OCI-LY7 (cell line): Measurements from ENCODE around the gene QKI. TPM values are rescaled to one million over a fixed set of nuclear protein-coding genes. Genes with fewer than 3 reads are reported as not detected.

Experiments
- BruUV-seq: library from RNA; stranded (reverse); fragments of 400-500 nt; replicated peaks from 2 replicates; lab custom pipeline; 2021; lab: Mats Ljungman, UMichigan
- CTCF ChIA-PET: fragments of 300-600 bp; sonication (Branson Sonifier 250); formaldehyde crosslinking; loops from one replicate; lab custom pipeline; 2022; ENCODE audit warnings: antibody characterized with exemption; ENCODE audit not compliant: unreplicated experiment; lab: Charles Lee
- POLR2A ChIA-PET: fragments of 300-600 bp; sonication (Branson Sonifier 250); formaldehyde crosslinking; loops from one replicate; lab custom pipeline; 2022; ENCODE audit warnings: antibody characterized with exemption; lab: Charles Lee
- DNase-seq: peaks from one replicate; pipeline ENCODE4 v3.0.0-alpha.2; 2015; ENCODE audit warnings: low spot score
- H2AFZ ChIP-seq: fragments of 200-600 bp; sonication (generic), shearing (Covaris generic); 2 replicates; pipeline ENCODE4 v1.6.1; 2014; ENCODE audit warnings: mild to moderate bottlenecking, antibody characterized with exemption, low read length, moderate library complexity
- H3K27ac ChIP-seq: fragments of 200-600 bp; sonication (generic); 2 replicates; pipeline ENCODE4 v1.5.1; 2014; ENCODE audit warnings: mixed run types, low read depth, mild to moderate bottlenecking, moderate library complexity, low read length, inconsistent platforms; ENCODE audit not compliant: poor library complexity, severe bottlenecking
- H3K36me3 ChIP-seq: fragments of 200-600 bp; sonication (generic); 2 replicates; pipeline ENCODE4 v1.6.1; 2014; ENCODE audit warnings: mild to moderate bottlenecking, antibody characterized with exemption, low read length, moderate library complexity, mixed read lengths; ENCODE audit not compliant: insufficient read depth
- H3K4me1 ChIP-seq: fragments of 200-600 bp; sonication (generic); 2 replicates; pipeline ENCODE4 v1.5.1; 2014; ENCODE audit warnings: mild to moderate bottlenecking, low read length; ENCODE audit not compliant: insufficient read depth, poor library complexity, severe bottlenecking
- H3K4me2 ChIP-seq: fragments of 200-600 bp; sonication (generic); 2 replicates; pipeline ENCODE4 v1.6.1; 2014; ENCODE audit warnings: mild to moderate bottlenecking, low read length
- H3K4me3 ChIP-seq: fragments of 200-600 bp; sonication (generic); 2 replicates; pipeline ENCODE4 v1.5.1; 2014; ENCODE audit warnings: mild to moderate bottlenecking, low read depth, low read length; ENCODE audit not compliant: poor library complexity, severe bottlenecking
- H3K79me2 ChIP-seq: fragments of 200-600 bp; sonication (generic); 2 replicates; pipeline ENCODE4 v1.6.1; 2016; ENCODE audit warnings: low read depth, mild to moderate bottlenecking, low read length, moderate library complexity, mixed read lengths; ENCODE audit not compliant: insufficient read depth
- H3K9me2 ChIP-seq: fragments of 200-600 bp; sonication (generic); 2 replicates; pipeline ENCODE4 v1.6.1; 2016; ENCODE audit warnings: mild to moderate bottlenecking, low read length, mixed read lengths; ENCODE audit not compliant: insufficient read depth
- H3K9me3 ChIP-seq: fragments of 200-600 bp; sonication (generic); 2 replicates; pipeline ENCODE4 v1.6.1; 2014; ENCODE audit warnings: mild to moderate bottlenecking, mixed run types, low read length, mixed read lengths
- H4K20me1 ChIP-seq: fragments of 200-600 bp; sonication (generic); 2 replicates; pipeline ENCODE4 v1.6.1; 2014; ENCODE audit warnings: mild to moderate bottlenecking, antibody characterized with exemption, low read length, moderate library complexity, mixed read lengths; ENCODE audit not compliant: insufficient read depth
- EZH2phosphoT487 ChIP-seq: fragments of 200-600 bp; sonication (generic); IDR thresholded peaks from 2 replicates; pipeline ENCODE4 v1.6.1; 2018; ENCODE audit warnings: low read depth, borderline replicate concordance, mild to moderate bottlenecking, mixed run types, antibody characterized with exemption, low read length, moderate library complexity, mixed read lengths
- intact Hi-C: fragments of 100-400 bp; cut with micrococcal nuclease; formaldehyde crosslinking; loops from one replicate; pipeline ENCODE4 v1.10.0; 2022; ENCODE audit not compliant: unreplicated experiment
- total RNA-seq, 2 experiments: library from RNA; depleted of rRNA in 1 of 2; stranded (reverse); fragments of >200 nt in 1 of 2; shearing (Covaris generic) in 1 of 2; gene quantifications; 2 replicates each; pipeline ENCODE4 v1.2.3, GENCODE V29; 2014 to 2022
- TF ChIP-seq, protein P1 (sequence below): fragments of 200-600 bp; sonication (generic); conservative IDR thresholded peaks from 2 replicates; pipeline ENCODE4 v1.5.1; 2014; ENCODE audit warnings: mild to moderate bottlenecking, antibody characterized with exemption, low read length, moderate library complexity, mixed read lengths

The QKI gene
- total RNA-seq, 2 experiments from 2014 or later: 55.4 to 74.5 TPM

DNA sequence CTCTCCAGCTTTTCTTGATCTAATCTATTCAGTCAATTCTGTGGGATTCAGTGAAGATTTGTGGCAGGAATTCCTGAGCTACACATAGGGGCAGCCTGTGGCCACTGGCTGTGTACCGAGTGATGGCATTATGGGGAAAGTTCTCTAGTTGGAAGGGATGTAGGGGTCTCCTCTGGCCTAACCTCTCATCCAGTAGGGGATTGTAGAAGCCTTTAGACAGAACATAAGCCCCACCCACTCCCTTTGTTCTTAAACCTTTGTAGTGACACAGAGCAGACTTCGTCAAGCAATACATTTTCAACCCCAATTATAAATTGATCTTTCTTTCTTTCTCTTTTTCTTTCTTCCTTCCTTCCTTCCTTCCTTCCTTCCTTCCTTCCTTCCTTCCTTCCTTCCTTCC, 188.9 kb downstream of the QKI start:
- no peak overlapping the region for H2AFZ ChIP-seq
- H3K4me3 ChIP-seq: no peak overlapping the region
- H3K4me1 ChIP-seq: no peaks in the 10 kb centered on the region
- BruUV-seq: no TSS peak
- POLR2A ChIA-PET: interaction anchor here (0.7 kb wide), 2 partner anchors 24 to 326 kb away, joined by 3 to 4 read pairs; no protein-coding TSS in a partner anchor
- H4K20me1 ChIP-seq: no peaks in the 10 kb centered on the region
- no peak overlapping the region for H3K4me2 ChIP-seq
- H3K9me3 ChIP-seq: no peaks in the 10 kb centered on the region
- CTCF ChIA-PET: interaction anchor here (0.7 kb wide), 1 partner anchor 29 kb away, joined by 3 read pairs; no protein-coding TSS in a partner anchor
- no peak for TF ChIP-seq EZH2phosphoT487
- TF ChIP-seq, protein P1, sequence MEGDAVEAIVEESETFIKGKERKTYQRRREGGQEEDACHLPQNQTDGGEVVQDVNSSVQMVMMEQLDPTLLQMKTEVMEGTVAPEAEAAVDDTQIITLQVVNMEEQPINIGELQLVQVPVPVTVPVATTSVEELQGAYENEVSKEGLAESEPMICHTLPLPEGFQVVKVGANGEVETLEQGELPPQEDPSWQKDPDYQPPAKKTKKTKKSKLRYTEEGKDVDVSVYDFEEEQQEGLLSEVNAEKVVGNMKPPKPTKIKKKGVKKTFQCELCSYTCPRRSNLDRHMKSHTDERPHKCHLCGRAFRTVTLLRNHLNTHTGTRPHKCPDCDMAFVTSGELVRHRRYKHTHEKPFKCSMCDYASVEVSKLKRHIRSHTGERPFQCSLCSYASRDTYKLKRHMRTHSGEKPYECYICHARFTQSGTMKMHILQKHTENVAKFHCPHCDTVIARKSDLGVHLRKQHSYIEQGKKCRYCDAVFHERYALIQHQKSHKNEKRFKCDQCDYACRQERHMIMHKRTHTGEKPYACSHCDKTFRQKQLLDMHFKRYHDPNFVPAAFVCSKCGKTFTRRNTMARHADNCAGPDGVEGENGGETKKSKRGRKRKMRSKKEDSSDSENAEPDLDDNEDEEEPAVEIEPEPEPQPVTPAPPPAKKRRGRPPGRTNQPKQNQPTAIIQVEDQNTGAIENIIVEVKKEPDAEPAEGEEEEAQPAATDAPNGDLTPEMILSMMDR: no peak
- no peaks in the 10 kb centered on the region for H3K79me2 ChIP-seq
- intact Hi-C loops: no loop called here
- H3K9me2 ChIP-seq: no peaks in the 10 kb centered on the region
- H3K27ac ChIP-seq: no peak overlapping the region
- DNase-seq: peak; percentile 11
- no peaks in the 10 kb centered on the region for H3K36me3 ChIP-seq

DNA sequence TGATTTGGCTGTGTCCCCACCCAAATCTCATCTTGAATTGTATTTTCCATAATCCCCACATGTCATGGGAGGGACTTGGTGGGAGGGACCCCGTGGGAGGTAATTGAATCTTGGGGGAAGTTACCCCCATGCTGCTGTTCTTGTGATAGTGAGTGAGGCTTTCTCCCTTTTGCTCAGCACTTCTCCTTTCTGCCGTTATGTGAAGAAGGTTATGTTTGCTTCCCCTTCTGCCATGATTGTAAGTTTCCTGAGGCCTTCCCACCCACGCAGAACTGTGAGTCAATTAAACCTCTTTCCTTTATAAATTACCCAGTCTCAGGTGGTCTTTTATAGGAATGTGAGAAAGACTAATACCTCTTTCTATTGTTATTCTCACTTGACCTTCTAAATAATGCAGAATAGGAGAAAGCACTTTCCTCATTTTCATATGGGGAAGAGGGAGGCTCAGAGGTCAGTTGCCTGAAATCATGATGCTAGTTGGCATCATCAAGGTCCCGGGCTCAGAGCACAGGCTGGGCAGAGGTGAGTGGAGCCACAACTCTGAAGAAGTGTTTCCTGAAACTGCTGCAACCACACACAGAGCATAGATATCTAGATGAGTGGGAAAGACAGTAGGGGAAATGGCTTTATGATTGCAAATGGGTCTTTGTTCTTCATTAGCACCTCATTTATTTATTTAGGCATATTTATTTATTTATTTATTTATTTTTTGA, 191.0 kb downstream of the QKI start:
- no peaks in the 10 kb centered on the region for H3K9me2 ChIP-seq
- H3K9me3 ChIP-seq: no peaks in the 10 kb centered on the region
- no peak overlapping the region for H3K4me2 ChIP-seq
- no peaks in the 10 kb centered on the region for H4K20me1 ChIP-seq
- POLR2A ChIA-PET: no interaction called here
- H3K79me2 ChIP-seq: no peaks in the 10 kb centered on the region
- CTCF ChIA-PET: no interaction called here
- no peaks in the 10 kb centered on the region for H3K36me3 ChIP-seq
- H3K4me1 ChIP-seq: no peaks in the 10 kb centered on the region
- intact Hi-C loops: no loop called here
- H3K4me3 ChIP-seq: no peak overlapping the region
- no peak overlapping the region for H2AFZ ChIP-seq
- DNase-seq: no peak
- H3K27ac ChIP-seq: no peak overlapping the region
- no peak for TF ChIP-seq EZH2phosphoT487
- TF ChIP-seq, protein P1: no peak
- BruUV-seq: no TSS peak

DNA sequence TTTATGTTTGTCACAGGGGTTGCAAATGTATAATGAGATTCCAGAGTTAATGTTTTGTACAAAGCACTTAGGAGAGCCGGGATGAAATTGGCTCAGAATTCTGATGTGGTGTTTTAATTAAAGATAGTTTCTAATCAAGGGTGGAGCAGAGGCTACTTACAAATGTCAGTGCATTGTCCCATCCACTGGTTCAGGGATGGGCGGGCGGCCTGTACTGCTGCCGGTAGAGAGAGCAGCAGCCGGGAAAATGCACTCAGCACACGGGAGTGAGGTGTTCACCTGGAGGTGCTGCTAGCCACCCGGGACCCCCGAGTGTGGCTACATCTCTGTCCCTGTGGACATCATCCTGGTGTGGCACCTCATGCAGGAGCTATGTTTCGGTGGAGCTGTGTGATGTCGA, 193.3 kb downstream of the QKI start:
- no peak overlapping the region for H3K27ac ChIP-seq
- CTCF ChIA-PET: no interaction called here
- H3K9me2 ChIP-seq: no peaks in the 10 kb centered on the region
- TF ChIP-seq EZH2phosphoT487: no peak
- TF ChIP-seq, protein P1: no peak
- no peak overlapping the region for H2AFZ ChIP-seq
- no peaks in the 10 kb centered on the region for H3K4me1 ChIP-seq
- H3K4me2 ChIP-seq: no peak overlapping the region
- no peak overlapping the region for H3K4me3 ChIP-seq
- no peaks in the 10 kb centered on the region for H3K36me3 ChIP-seq
- POLR2A ChIA-PET: interaction anchor here (1.0 kb wide), 1 partner anchor 330 kb away, joined by 3 read pairs; no protein-coding TSS in a partner anchor
- DNase-seq: no peak
- H3K79me2 ChIP-seq: no peaks in the 10 kb centered on the region
- H3K9me3 ChIP-seq: no peaks in the 10 kb centered on the region
- BruUV-seq: no TSS peak
- H4K20me1 ChIP-seq: no peaks in the 10 kb centered on the region
- intact Hi-C loops: no loop called here
